PC-3 (cell line): ENCODE results near the gene NKAIN2. TPM values are rescaled to one million over a fixed set of nuclear protein-coding genes. Genes with fewer than 3 reads are reported as not detected.

Experiments used
- ATAC-seq: fragments of 200-7000 bp; cut with Tn5 transposase; 2 replicates; pipeline ENCODE4 v1.9.1; 2020; ENCODE audit warnings: mild to moderate bottlenecking, moderate library complexity
- BruUV-seq: library from RNA; stranded (reverse); fragments of 400-500 nt; replicated peaks from 2 replicates; lab custom pipeline; 2021; lab: Mats Ljungman, UMichigan
- CTCF ChIA-PET: fragments of 300-600 bp; sonication (Branson Sonifier 250); formaldehyde crosslinking; loops from one replicate; lab custom pipeline; 2022; ENCODE audit warnings: antibody characterized with exemption; lab: Charles Lee
- POLR2A ChIA-PET: fragments of 300-600 bp; sonication (Branson Sonifier 250); formaldehyde crosslinking; loops from one replicate; lab custom pipeline; 2022; ENCODE audit warnings: antibody characterized with exemption; ENCODE audit not compliant: unreplicated experiment; lab: Charles Lee
- DNase-seq: peaks from one replicate; pipeline ENCODE4 v3.0.0-alpha.2; 2015
- H2AFZ ChIP-seq: fragments of 300-600 bp; sonication (generic); 2 replicates; pipeline ENCODE4 v1.6.0; 2016; ENCODE audit warnings: antibody characterized with exemption, low read length
- H3F3A ChIP-seq: fragments of 300-600 bp; sonication (generic); one replicate; pipeline ENCODE4 v1.6.0; 2017; ENCODE audit warnings: antibody characterized with exemption, low read length, control low read depth, mild to moderate bottlenecking; ENCODE audit not compliant: unreplicated experiment
- H3K27ac ChIP-seq: fragments of 300-600 bp; sonication (generic); 2 replicates; pipeline ENCODE4 v1.5.1; 2016; ENCODE audit warnings: mild to moderate bottlenecking, low read length
- H3K27me3 ChIP-seq: fragments of 300-600 bp; sonication (generic); 2 replicates; pipeline ENCODE4 v1.6.1; 2016; ENCODE audit warnings: low read length, mixed read lengths
- H3K36me3 ChIP-seq: fragments of 300-600 bp; sonication (generic); 2 replicates; pipeline ENCODE4 v1.6.1; 2016; ENCODE audit warnings: low read depth, mixed run types, low read length, mixed read lengths
- H3K4me1 ChIP-seq: fragments of 300-600 bp; sonication (generic); 2 replicates; pipeline ENCODE4 v1.5.1; 2016; ENCODE audit warnings: low read length; ENCODE audit not compliant: insufficient read depth
- H3K4me2 ChIP-seq: fragments of 300-600 bp; sonication (generic); 2 replicates; pipeline ENCODE4 v1.6.0; 2016; ENCODE audit warnings: low read length
- H3K4me3 ChIP-seq: fragments of 300-600 bp; sonication (generic); 2 replicates; pipeline ENCODE4 v1.5.1; 2016; ENCODE audit warnings: mild to moderate bottlenecking, low read length, mixed read lengths
- H3K79me2 ChIP-seq: fragments of 300-600 bp; sonication (generic); 2 replicates; pipeline ENCODE4 v1.6.1; 2017; ENCODE audit warnings: low read length, mixed read lengths
- H3K9ac ChIP-seq: fragments of 300-600 bp; sonication (generic); 2 replicates; pipeline ENCODE4 v1.6.0; 2016; ENCODE audit warnings: mild to moderate bottlenecking, low read length
- H3K9me2 ChIP-seq: fragments of 300-600 bp; sonication (generic); replicated peaks from 2 replicates; pipeline ENCODE4 v1.6.1; 2016; ENCODE audit warnings: mixed run types, low read length, mixed read lengths
- H3K9me3 ChIP-seq: fragments of 300-600 bp; sonication (generic); 2 replicates; pipeline ENCODE4 v1.6.1; 2016; ENCODE audit warnings: low read length, mixed read lengths
- H4K20me1 ChIP-seq: fragments of 300-600 bp; sonication (generic); 2 replicates; pipeline ENCODE4 v1.6.1; 2016; ENCODE audit warnings: low read length, mixed read lengths
- EZH2 ChIP-seq: fragments of 300-600 bp; sonication (generic); IDR thresholded peaks from one replicate; pipeline ENCODE4 v1.6.1; 2017; ENCODE audit warnings: antibody characterized with exemption, mild to moderate bottlenecking, low read length; ENCODE audit not compliant: unreplicated experiment
- EZH2phosphoT487 ChIP-seq: fragments of 300-600 bp; sonication (generic); IDR thresholded peaks from 2 replicates; pipeline ENCODE4 v1.6.1; 2018; ENCODE audit warnings: mild to moderate bottlenecking, antibody characterized with exemption, low read length, borderline replicate concordance
- intact Hi-C: fragments of 100-400 bp; cut with micrococcal nuclease; formaldehyde crosslinking; loops from 2 replicates; pipeline ENCODE4 v1.9.0; 2023
- total RNA-seq: library from RNA; depleted of rRNA; stranded (reverse); fragments of >200 nt; gene quantifications from 2 replicates; pipeline ENCODE4 v1.2.3, GENCODE V29; 2014
- TF ChIP-seq, protein P1 (sequence below): fragments of 300-600 bp; sonication (generic); conservative IDR thresholded peaks from 2 replicates; pipeline ENCODE4 v1.5.1; 2017; ENCODE audit warnings: antibody characterized with exemption, low read depth, mild to moderate bottlenecking, low read length

The NKAIN2 gene
- total RNA-seq, 1 experiment from 2014 or later = not detected

DNA sequence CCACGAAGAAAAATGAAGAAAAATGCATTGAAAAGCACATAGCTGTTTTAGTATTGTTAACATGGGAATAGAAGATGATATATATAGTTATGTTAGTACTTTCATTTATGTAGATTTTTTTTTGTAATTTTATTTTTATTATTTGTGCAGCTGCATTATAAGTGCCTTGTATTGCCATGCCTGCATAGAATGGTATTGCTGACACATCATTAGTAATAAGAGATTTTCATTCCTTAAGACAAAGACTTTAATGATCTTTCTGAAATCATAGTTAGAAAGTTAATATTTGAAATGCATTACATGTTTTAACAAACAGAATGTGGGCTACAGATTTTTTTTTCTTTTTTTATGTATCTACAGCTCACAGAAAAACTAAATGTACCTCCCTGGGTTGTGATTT is 506.5 kb downstream of the NKAIN2 start:
- Histone ChIP-seq H2AFZ (no peak overlapping the region), H3K9me2 (no peaks in the 10 kb centered on the region), H3K4me3 (no peak overlapping the region), H3K36me3 (no peaks in the 10 kb centered on the region), H3K79me2 (no peaks in the 10 kb centered on the region), H3K4me2 (no peak overlapping the region), H3K9ac (no peak overlapping the region), H3K27me3 (0 out of 2 replicates have a peak, but pooled peaks cover 5% of the 10 kb centered on the region), H3K4me1 (no peaks in the 10 kb centered on the region), H4K20me1 (no peaks in the 10 kb centered on the region), H3F3A (no peaks in the 10 kb centered on the region), H3K27ac (no peak overlapping the region), H3K9me3 (no peaks in the 10 kb centered on the region)
- DNase-seq (no peak), ATAC-seq (no peak)
- TF ChIP-seq EZH2phosphoT487 (no peak), EZH2 (no peak)
- TF ChIP-seq, protein P1, sequence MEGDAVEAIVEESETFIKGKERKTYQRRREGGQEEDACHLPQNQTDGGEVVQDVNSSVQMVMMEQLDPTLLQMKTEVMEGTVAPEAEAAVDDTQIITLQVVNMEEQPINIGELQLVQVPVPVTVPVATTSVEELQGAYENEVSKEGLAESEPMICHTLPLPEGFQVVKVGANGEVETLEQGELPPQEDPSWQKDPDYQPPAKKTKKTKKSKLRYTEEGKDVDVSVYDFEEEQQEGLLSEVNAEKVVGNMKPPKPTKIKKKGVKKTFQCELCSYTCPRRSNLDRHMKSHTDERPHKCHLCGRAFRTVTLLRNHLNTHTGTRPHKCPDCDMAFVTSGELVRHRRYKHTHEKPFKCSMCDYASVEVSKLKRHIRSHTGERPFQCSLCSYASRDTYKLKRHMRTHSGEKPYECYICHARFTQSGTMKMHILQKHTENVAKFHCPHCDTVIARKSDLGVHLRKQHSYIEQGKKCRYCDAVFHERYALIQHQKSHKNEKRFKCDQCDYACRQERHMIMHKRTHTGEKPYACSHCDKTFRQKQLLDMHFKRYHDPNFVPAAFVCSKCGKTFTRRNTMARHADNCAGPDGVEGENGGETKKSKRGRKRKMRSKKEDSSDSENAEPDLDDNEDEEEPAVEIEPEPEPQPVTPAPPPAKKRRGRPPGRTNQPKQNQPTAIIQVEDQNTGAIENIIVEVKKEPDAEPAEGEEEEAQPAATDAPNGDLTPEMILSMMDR = no peak
- intact Hi-C loops = no loop called here
- POLR2A ChIA-PET = no interaction called here
- CTCF ChIA-PET = no interaction called here
- BruUV-seq = no TSS peak

DNA sequence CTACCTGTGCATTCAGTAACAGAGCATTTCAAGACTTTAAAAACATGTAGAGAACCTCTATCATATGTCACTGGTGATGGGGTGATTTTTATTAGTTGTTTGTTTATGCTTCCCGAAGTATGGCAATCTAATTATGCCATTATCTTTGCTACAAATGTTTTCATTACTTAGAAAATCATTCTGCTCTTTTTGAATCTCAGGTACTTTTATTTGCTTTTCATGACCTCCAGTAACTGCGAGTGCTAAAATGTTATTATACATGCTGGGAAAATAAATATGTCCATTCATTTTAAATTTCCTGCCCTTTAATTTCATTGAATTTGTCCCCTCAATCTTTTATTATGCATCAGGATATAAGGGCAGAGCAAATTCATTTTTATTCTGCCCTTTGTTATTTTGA is 515.7 kb downstream of the NKAIN2 start:
- DNase-seq (no peak), ATAC-seq (no peak)
- Histone ChIP-seq H3K9me2 (no peaks in the 10 kb centered on the region), H3K4me2 (no peak overlapping the region), H3K27me3 (no peaks in the 10 kb centered on the region), H2AFZ (no peak overlapping the region), H3K4me3 (no peak overlapping the region), H3K9ac (no peak overlapping the region), H3K9me3 (no peaks in the 10 kb centered on the region), H3K27ac (no peak overlapping the region), H3F3A (no peaks in the 10 kb centered on the region), H3K79me2 (no peaks in the 10 kb centered on the region), H4K20me1 (no peaks in the 10 kb centered on the region), H3K36me3 (no peaks in the 10 kb centered on the region), H3K4me1 (no peaks in the 10 kb centered on the region)
- no TSS peak for BruUV-seq
- intact Hi-C loops = no loop called here
- TF ChIP-seq EZH2 = no peak
- TF ChIP-seq EZH2phosphoT487 = no peak
- TF ChIP-seq, protein P1 = no peak
- ChIA-PET POLR2A (no interaction called here), CTCF (no interaction called here)

DNA sequence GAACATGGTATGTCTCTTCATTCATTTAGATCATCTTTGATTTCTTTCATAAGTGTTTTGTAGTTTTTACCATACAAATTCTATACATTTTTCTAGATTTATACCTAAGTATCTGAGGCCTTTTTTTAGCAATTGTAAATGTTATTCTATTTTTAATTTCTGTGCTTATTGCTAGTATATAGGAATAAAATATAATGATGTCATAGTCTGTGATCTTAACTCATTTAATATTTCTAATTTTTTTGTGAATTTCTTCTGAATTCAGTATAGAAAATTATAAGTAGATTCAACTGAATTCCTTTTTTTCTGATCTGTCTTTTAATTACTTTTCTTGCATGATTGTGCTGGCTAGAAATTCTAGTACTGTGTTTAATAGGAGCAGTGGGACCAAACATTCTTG is 520.6 kb downstream of the NKAIN2 start:
- intact Hi-C loops = no loop called here
- Histone ChIP-seq H3K27ac (no peak overlapping the region), H3K9ac (no peak overlapping the region), H3K27me3 (no peaks in the 10 kb centered on the region), H3K4me3 (no peak overlapping the region), H3F3A (no peaks in the 10 kb centered on the region), H3K4me1 (no peaks in the 10 kb centered on the region), H2AFZ (no peak overlapping the region), H4K20me1 (no peaks in the 10 kb centered on the region), H3K79me2 (no peaks in the 10 kb centered on the region), H3K9me2 (no peaks in the 10 kb centered on the region), H3K36me3 (no peaks in the 10 kb centered on the region), H3K4me2 (no peak overlapping the region), H3K9me3 (no peaks in the 10 kb centered on the region)
- DNase-seq (no peak), ATAC-seq (no peak)
- TF ChIP-seq EZH2phosphoT487 (no peak), EZH2 (no peak)
- TF ChIP-seq, protein P1 = no peak
- CTCF ChIA-PET = no interaction called here
- POLR2A ChIA-PET = no interaction called here
- BruUV-seq = no TSS peak
